T-helper 22 cell (primary cell): ENCODE results near the gene TAX1BP1.
"Not testable (repeated sequence)": the region's sequence is repeated elsewhere in the genome, so short reads cannot be mapped to it uniquely, and the experiment has no call there.

Source experiments
- DNase-seq: peaks from one replicate; pipeline ENCODE4 v3.0.0-alpha.2; 2020; ENCODE audit warnings: low read depth

TAX1BP1 gene

DNA sequence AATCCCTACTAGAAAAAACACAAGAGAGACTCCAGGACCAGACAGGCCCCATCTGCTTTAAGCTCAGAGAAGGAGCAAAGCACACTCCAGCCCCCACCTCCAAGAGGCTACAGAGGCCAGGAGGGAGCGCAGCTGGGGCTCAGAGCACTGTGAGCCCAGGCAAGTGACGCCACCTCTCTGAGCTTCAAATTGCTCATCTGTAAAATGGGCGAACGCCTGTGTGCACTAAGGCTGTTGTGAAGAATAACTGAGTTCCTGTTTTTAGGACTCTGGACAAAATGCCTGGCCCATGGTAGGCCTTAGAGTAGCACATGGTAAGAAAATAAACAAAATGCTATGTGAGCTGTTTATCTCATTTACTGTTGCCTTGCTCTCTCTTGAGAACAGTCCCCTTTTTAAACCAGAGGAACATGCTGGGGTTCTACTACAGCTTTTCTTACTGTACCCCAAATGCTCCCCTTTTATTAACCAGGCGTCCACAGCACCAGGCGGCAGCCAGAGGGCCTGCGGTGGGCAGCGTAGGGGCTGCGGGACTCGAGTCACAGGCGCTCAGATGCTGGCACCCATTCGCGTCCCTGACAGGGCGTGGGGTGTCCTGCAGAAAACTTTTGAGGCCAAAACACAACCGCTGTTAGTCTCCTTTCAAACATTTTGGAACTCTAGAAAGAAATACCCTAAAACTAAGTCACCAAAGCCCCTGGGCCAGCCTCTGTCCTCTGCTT, 103.8 kb downstream of the TAX1BP1 start:
- DNase-seq = no peak

GRCh38 chr7:27846388-27846787, 106.4 kb downstream of the TAX1BP1 start:
- no peak for DNase-seq

- DNase-seq = no peak
Observed at GRCh38 chr7:27850531-27850930, 110.6 kb downstream of the TAX1BP1 start.

- not testable (repeated sequence) for DNase-seq
Observed at GRCh38 chr7:27856703-27857485, 116.9 kb downstream of the TAX1BP1 start.

- DNase-seq = no peak
Observed at GRCh38 chr7:27860800-27861199, 120.8 kb downstream of the TAX1BP1 start.

DNA sequence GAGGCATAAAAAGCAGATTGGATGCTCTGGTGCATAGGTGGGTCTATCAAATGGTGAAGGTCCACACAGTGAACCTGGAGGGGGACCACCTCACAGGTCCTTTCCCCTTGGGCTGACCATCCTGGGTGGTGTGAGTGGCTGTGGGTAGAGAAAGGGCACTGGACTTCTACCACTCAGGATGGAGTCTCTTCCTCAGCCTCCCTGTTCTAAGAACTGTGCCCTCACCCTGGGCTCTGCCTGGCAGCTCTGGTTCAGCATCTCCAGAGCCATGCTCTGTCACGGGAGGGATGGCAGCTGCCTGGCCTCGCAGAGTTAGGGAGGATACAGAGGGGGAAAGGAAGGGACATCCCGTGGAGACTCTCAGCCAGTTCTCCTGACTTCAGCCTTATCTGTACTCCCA, 121.8 kb downstream of the TAX1BP1 start:
- no peak for DNase-seq

DNA sequence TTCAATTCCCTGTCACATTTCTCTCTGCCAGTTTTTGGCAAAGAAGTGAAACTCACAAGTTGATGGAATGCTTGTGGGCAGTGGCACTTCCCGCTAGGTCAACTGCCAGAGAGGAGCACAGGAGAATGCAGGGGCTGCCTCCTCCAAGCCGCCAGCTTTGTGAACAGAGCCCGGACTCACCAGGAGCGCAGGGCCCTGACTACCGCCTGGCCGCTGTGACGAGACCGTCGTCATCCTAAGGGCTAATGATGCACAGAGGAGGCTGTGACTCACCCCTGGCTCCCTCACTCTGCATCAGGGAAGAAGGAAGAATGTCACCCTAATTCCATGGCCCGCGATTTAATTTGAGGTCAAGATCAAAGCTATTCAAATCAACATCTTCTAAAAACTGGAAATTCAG, 123.9 kb downstream of the TAX1BP1 start:
- DNase-seq = no peak

- DNase-seq = no peak
Observed at GRCh38 chr7:27866256-27866655, 126.3 kb downstream of the TAX1BP1 start.

GRCh38 chr7:27866828-27867672, 127.1 kb downstream of the TAX1BP1 start:
- no peak for DNase-seq

GRCh38 chr7:27868131-27868550, 128.2 kb downstream of the TAX1BP1 start:
- no peak for DNase-seq

- no peak for DNase-seq
Observed at GRCh38 chr7:27869056-27869455, 129.1 kb downstream of the TAX1BP1 start.

DNA sequence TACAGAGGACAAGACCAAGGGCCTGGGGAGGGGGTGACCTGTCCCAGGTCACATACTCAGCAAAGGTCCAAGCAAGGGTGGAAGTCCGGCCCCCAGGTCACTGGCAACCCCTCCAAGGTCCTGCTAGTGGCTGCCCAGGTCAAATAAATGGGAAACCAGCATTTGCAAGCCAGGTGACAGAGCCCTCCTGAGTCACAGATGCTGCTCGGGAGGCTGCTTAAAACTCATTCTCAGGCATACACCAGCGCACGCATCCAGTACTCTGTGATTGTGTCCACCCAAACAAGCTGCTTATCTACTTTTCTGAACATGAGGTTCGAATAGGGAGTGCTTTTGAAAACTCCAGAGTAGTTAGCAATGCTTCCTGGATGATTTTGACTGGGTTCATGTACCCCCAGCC, 130.6 kb downstream of the TAX1BP1 start:
- DNase-seq = no peak

- no peak for DNase-seq
Observed at GRCh38 chr7:27871086-27871485, 131.1 kb downstream of the TAX1BP1 start.

DNA sequence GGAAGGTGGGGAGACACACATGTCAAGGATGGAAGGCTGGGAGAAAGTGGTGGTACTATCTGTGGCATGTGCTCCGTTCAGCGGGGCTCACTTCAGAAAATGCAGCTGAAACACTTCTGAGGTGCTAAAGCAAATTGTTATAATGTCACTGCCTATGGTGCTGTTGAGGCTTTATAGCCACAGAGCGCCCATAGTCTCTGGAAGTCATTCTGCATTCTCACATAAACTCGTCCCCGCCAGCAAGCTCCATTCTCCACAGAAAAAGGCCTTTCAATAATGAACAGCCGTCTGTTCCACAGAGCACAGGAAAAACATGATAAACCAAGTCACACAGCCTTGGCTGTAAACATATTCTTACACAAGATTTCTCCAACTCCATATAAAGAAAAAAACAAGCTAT, 131.9 kb downstream of the TAX1BP1 start:
- DNase-seq = no peak

GRCh38 chr7:27872356-27873275, 132.7 kb downstream of the TAX1BP1 start:
- DNase-seq = no peak

DNA sequence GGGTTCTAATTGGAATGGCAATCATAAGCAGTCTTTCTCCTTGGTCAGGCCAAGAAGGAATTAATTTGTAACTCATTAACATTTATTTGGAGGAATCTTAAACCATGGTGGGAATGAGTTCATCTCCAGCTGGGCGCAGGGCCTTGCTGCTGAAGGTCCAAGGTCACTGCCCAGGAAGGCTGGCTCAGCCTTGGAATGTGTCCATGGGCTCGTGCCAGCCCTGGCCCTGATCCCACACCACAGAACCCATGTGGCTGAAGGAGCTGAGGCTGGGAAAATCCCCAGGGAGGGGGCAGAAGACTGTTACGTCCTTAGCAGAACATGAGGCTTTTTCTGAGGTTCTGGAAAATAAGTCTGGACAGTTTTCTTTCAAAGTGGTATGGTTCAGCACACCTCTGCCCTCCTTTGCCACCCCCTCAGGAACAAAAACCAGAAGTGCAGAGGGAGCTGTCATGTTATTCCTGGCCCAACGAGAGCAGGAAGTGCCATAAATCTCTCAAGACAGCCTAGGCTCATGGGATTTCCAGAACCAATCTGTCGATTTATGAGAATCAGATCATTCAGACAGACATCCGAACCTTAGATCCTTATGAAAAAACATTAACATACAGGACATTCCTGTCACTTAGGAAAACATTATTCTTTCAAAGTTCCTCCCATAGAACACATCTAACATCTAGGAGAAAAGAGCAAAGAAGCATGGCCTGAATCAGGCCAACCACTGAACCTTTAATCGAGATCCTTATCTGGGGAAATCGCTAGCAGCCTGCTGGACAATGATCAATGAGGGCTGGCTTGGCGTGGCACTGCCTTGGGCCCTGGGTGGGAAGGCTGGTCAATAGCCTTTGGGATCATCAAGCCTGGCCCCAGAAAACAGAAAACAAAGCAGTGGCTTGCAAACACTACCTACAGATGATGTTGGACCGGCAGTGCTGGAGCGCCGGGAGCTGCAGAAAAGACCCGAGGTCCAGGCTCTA, 134.3 kb downstream of the TAX1BP1 start:
- DNase-seq = no peak

GRCh38 chr7:27875061-27875460, 135.1 kb downstream of the TAX1BP1 start:
- DNase-seq = no peak

DNA sequence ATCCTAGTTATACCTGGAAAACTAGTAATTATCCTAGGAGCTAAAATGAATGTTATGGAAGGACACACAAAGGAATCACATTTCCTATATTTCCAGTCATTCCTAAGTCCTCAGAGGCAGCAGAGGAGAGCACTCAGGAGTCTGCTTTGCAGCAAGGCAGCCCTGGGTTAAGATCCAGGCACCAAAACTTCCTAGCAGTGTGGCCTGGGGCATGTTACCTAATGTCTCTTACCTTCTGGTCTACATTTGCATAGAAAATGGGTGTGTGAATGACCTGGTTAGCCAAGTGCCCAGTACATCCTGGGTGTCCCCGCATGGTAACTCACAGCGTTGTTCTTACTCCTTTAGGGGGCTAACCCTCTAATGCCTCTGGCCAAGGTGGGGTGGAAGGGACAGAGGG, 135.9 kb downstream of the TAX1BP1 start:
- no peak for DNase-seq

- no peak for DNase-seq
Observed at GRCh38 chr7:27876756-27877155, 136.8 kb downstream of the TAX1BP1 start.
